ENCODE data around the gene MEIKIN.
A peak's percentile ranks its signal among the peaks of the same experiment; 100 is the strongest.
"Not testable (repeated sequence)": the region's sequence is repeated elsewhere in the genome, so short reads cannot be mapped to it uniquely, and the experiment has no call there.

Gene MEIKIN

GRCh38 chr5:131795228-131795627 is 150.2 kb downstream of the MEIKIN start:
- Mint-ChIP-seq H3K9me3 (no peaks in the 10 kb centered on the region), H3K4me3 (peak overlapping the region; percentile 97 to 99), H3K36me3 (peaks cover 15 to 17% of the 10 kb centered on the region in 2 donors), H3K4me1 (peaks cover 13 to 43% of the 10 kb centered on the region in 2 donors), H3K27me3 (no peaks in the 10 kb centered on the region), H3K27ac (peak overlapping the region; percentile 43)
- DNase-seq (no peak), ATAC-seq (replicated peaks) (no peak)

DNA sequence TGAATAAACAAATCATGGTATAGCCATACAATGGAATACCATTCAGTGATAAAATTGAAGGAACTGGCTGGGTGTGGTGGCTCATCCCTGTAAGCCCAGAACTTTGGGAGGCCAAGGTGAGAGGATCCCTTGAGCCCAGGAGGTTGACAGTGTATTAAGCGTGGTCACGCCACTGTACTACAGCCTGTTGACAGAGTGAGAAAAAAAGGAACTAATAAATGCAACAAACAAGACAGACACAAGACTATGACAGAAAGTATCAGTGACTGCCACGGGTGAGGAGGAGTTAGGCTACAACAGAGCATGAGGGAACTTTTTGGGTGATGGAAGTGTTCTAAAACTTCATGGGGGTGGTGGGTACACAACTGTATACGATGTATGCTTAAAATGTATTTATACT is 150.9 kb downstream of the MEIKIN start:
- ATAC-seq (replicated peaks) (peak in 1 of 2 donors; percentile 15), DNase-seq (no peak)
- Mint-ChIP-seq H3K9me3 (peaks cover 0 to 2% of the 10 kb centered on the region in 2 donors), H3K36me3 (peaks cover 19 to 20% of the 10 kb centered on the region in 2 donors), H3K27ac (no peak overlapping the region), H3K4me3 (peak overlapping the region; percentile 71 to 99), H3K4me1 (peaks cover 15 to 47% of the 10 kb centered on the region in 2 donors), H3K27me3 (no peaks in the 10 kb centered on the region)

GRCh38 chr5:131792896-131793295 is 152.6 kb downstream of the MEIKIN start:
- DNase-seq = no peak
- H3K36me3 Mint-ChIP-seq = peaks cover 23 to 24% of the 10 kb centered on the region in 2 donors

DNA sequence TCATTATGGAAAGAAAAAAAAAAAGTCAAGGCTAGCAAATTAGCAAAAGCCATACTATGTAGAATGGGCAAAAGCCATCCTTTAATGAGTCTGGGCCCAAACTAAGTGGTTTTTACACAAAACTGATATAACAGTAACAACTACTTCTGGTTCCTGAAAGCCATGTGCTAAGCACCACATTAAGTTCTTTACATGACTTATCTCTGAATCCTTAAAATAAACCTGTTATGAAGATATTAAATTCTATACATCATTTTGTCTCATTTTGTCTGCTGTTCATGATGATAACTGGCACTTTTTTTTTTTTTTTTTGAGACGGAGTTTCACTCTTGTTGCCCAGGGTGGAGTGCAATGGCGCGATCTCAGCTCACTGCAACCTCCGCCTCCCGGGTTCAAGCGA is 153.6 kb downstream of the MEIKIN start:
- Mint-ChIP-seq H3K9me3 (peaks cover 0 to 4% of the 10 kb centered on the region in 2 donors), H3K27me3 (no peaks in the 10 kb centered on the region), H3K4me3 (no peak overlapping the region), H3K36me3 (peaks cover 27 to 28% of the 10 kb centered on the region in 2 donors), H3K4me1 (peaks cover 27 to 63% of the 10 kb centered on the region in 2 donors), H3K27ac (no peak overlapping the region)
- no peak for DNase-seq
- no peak for ATAC-seq (replicated peaks)

More at GRCh38 chr5:131792896-131793295, 152.6 kb downstream of the MEIKIN start:
- Mint-ChIP-seq H3K4me3 (no peak overlapping the region), H3K27ac (no peak overlapping the region), H3K27me3 (no peaks in the 10 kb centered on the region), H3K4me1 (peaks cover 20 to 53% of the 10 kb centered on the region in 2 donors), H3K9me3 (peaks cover 0 to 4% of the 10 kb centered on the region in 2 donors)
- no peak for ATAC-seq (replicated peaks)

DNA sequence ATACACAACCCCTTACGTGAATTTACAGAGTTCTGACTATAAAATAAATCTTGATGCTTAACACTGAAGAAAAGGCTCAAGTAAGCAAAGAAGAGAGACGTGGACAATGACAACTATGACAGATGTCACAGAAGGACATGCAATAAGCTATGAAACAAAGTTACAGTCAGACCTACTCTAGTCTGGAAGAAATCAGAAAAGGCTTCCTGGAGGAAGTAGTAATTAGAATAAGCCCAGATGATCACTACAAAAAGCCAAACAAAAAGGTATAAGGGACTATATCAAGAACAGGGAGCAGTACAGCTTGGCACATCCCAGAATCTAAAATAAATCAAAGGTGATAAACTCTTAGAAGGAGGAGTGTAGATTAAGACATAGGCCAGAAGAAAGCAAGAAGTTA is 154.9 kb downstream of the MEIKIN start:
- peaks cover 0 to 4% of the 10 kb centered on the region in 2 donors for H3K9me3 Mint-ChIP-seq
- no peak overlapping the region for H3K4me3 Mint-ChIP-seq
- H3K27ac Mint-ChIP-seq = no peak overlapping the region
- DNase-seq (no peak), ATAC-seq (replicated peaks) (no peak)
- peaks cover 30 to 59% of the 10 kb centered on the region in 2 donors for H3K4me1 Mint-ChIP-seq
- H3K27me3 Mint-ChIP-seq = no peaks in the 10 kb centered on the region
- H3K36me3 Mint-ChIP-seq = peaks cover 24 to 27% of the 10 kb centered on the region in 2 donors

- no peaks in the 10 kb centered on the region for H3K27me3 Mint-ChIP-seq
- no peak for ATAC-seq (replicated peaks)
- no peak overlapping the region for H3K27ac Mint-ChIP-seq
- H3K36me3 Mint-ChIP-seq = peaks cover 24 to 26% of the 10 kb centered on the region in 2 donors
- H3K9me3 Mint-ChIP-seq = peaks cover 0 to 4% of the 10 kb centered on the region in 2 donors
- H3K4me1 Mint-ChIP-seq = peaks cover 27 to 51% of the 10 kb centered on the region in 2 donors
- no peak for DNase-seq
- H3K4me3 Mint-ChIP-seq = no peak overlapping the region
These were observed 155.7 kb downstream of the MEIKIN start for GRCh38 chr5:131789765-131790164.

DNA sequence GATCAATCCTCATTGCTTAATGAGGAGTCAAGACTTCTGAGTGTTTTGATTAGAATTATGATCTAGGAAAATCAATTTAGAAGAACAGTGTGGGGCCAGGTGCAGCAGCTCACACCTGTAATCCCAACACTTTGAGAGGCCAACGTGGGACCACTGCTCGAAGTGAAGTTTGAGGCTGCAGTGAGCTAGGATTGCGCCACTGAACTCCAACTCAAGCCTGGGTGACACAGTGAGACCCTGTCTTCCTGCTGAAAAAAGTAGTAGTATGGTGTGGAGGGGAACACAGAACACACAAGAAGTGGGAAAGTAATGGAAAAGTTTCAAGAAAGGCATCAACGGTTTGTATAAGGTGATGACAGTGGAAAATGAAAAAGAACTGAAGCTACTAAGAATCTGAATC is 157.7 kb downstream of the MEIKIN start:
- no peak for DNase-seq
- H3K27me3 Mint-ChIP-seq = no peaks in the 10 kb centered on the region
- no peak overlapping the region for H3K4me3 Mint-ChIP-seq
- peak overlapping the region; percentile 71 for H3K27ac Mint-ChIP-seq
- peaks cover 0 to 4% of the 10 kb centered on the region in 2 donors for H3K9me3 Mint-ChIP-seq
- no peak for ATAC-seq (replicated peaks)
- peaks cover 29% of the 10 kb centered on the region in 2 donors for H3K36me3 Mint-ChIP-seq
- peaks cover 30 to 52% of the 10 kb centered on the region in 2 donors for H3K4me1 Mint-ChIP-seq

DNA sequence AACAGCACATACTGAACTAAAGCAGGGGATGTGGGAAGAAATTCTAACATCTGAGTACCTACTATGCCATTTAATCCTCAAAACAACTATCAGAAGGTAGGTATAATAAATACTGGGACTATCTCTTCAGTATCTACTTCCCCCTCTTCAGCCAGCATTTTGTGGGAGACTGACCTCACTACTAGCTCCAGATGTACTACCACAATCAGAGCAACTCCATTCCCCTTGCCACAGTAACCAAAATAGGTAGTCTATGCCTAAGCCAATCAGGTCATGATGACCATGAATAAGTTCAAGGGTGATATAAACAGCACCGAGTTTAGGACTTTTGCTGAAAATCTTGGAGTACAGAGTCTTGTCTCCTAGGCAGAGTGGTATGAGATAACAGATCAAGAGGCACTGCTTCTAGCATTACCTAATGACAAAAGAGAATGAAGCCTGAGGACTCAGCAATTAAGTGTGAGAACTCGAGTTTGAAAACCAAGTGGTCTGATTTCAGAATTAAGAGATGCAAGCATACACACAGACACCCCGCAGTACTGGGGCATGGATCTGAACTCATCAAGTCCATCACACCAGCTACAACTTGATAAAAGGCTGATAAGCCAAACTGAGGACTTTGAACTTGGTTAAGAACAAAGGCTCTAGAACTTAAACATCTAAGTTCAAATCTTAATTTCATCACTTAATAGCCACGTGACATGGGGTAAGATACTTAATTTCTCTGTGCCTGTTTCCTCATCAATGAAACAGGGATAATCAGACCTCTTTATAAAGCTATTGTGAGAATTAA is 158.4 kb downstream of the MEIKIN start:
- Mint-ChIP-seq H3K4me1 (peaks cover 31 to 49% of the 10 kb centered on the region in 2 donors), H3K36me3 (peaks cover 31 to 35% of the 10 kb centered on the region in 2 donors), H3K4me3 (no peak overlapping the region), H3K27ac (no peak overlapping the region), H3K27me3 (no peaks in the 10 kb centered on the region), H3K9me3 (peaks cover 0 to 4% of the 10 kb centered on the region in 2 donors)
- ATAC-seq (replicated peaks) (peak in 1 of 2 donors; percentile 29), DNase-seq (no peak)

GRCh38 chr5:131786036-131786435 is 159.4 kb downstream of the MEIKIN start:
- H3K4me3 Mint-ChIP-seq = no peak overlapping the region
- ATAC-seq (replicated peaks) (no peak), DNase-seq (no peak)
- no peak overlapping the region for H3K27ac Mint-ChIP-seq
- H3K9me3 Mint-ChIP-seq = peaks cover 0 to 4% of the 10 kb centered on the region in 2 donors
- peaks cover 32 to 50% of the 10 kb centered on the region in 2 donors for H3K4me1 Mint-ChIP-seq
- H3K27me3 Mint-ChIP-seq = no peaks in the 10 kb centered on the region
- peaks cover 32 to 37% of the 10 kb centered on the region in 2 donors for H3K36me3 Mint-ChIP-seq

- no peak for DNase-seq
- no peak overlapping the region for H3K4me3 Mint-ChIP-seq
- H3K27ac Mint-ChIP-seq = no peak overlapping the region
These were observed 161.6 kb downstream of the MEIKIN start for GRCh38 chr5:131783874-131784273.

DNA sequence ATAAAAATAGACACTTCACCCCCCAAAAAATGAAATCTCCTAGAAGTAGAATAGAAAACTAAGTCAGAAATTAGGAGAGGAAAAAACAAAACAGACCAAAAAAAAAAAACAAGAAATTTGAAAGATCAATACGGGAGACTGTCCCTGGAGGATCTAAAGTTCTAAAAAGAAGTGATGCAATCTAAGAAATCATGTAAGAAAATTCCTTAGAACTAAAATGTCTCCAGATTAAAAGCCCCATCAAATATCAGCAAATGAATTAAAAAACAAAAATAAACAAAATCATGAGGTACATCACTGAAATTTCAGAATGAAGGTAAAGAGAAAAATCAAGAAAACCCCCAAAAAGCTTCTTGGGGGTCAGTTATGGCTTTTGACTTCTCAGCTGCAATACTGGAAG is 162.1 kb downstream of the MEIKIN start:
- H3K27ac Mint-ChIP-seq = no peak overlapping the region
- H3K27me3 Mint-ChIP-seq = no peaks in the 10 kb centered on the region

More at GRCh38 chr5:131783874-131784273, 161.6 kb downstream of the MEIKIN start:
- Mint-ChIP-seq H3K9me3 (no peaks in the 10 kb centered on the region), H3K27me3 (no peaks in the 10 kb centered on the region), H3K36me3 (peaks cover 27 to 31% of the 10 kb centered on the region in 2 donors), H3K4me1 (peaks cover 28 to 41% of the 10 kb centered on the region in 2 donors)
- ATAC-seq (replicated peaks) = no peak

DNA sequence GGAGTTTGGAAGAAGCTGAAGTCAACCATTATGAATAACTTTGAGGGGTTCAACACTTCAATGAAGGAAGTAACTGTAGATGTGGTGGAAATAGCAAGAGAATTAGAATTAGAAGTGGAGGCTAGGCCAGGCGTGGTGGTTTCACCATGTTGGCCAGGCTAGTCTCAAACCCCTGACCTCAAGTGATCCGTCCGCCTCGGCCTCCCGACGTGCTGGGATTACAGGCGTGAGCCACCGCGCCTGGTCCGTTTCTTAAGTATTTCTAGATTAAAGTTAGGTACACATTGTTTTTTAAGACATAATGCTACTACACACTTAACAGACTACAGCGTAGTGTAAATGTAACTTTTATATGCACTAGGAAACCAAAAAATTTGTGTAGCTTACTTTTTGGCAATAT is 162.7 kb downstream of the MEIKIN start:
- Mint-ChIP-seq H3K4me3 (no peak overlapping the region), H3K4me1 (peaks cover 28 to 43% of the 10 kb centered on the region in 2 donors), H3K27ac (no peak overlapping the region), H3K9me3 (no peaks in the 10 kb centered on the region), H3K36me3 (peaks cover 23 to 31% of the 10 kb centered on the region in 2 donors), H3K27me3 (no peaks in the 10 kb centered on the region)
- no peak for DNase-seq
- ATAC-seq (replicated peaks) = no peak

More for the DNA sequence above, 162.1 kb downstream of the MEIKIN start:
- no peak for ATAC-seq (replicated peaks)
- Mint-ChIP-seq H3K36me3 (peaks cover 27 to 31% of the 10 kb centered on the region in 2 donors), H3K4me1 (peaks cover 28 to 42% of the 10 kb centered on the region in 2 donors), H3K9me3 (no peaks in the 10 kb centered on the region), H3K4me3 (no peak overlapping the region)
- no peak for DNase-seq

DNA sequence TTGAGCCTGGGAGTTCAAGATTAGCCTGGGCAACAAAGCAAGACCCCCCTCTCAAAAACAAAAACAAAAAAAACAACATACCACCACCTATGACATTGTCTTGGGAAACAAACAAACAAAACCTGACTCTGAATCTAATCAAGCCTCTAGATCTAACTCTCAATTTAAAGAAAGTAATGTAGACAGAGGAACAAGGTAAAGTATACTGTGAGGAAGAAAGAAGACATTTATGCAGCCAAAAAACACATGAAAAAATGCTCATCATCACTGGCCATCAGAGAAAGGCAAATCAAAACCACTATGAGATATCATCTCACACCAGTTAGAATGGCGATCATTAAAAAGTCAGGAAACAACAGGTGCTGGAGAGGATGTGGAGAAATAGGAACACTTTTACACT is 167.3 kb downstream of the MEIKIN start:
- H3K27ac Mint-ChIP-seq; DNase-seq; H3K27me3 Mint-ChIP-seq; ATAC-seq (replicated peaks); H3K4me3 Mint-ChIP-seq; H3K9me3 Mint-ChIP-seq: not testable (repeated sequence)
- Mint-ChIP-seq H3K4me1 (peaks cover 18 to 35% of the 10 kb centered on the region in 2 donors), H3K36me3 (peaks cover 17 to 19% of the 10 kb centered on the region in 2 donors)

GRCh38 chr5:131776450-131776849 is 169.0 kb downstream of the MEIKIN start:
- DNase-seq = no peak
- Mint-ChIP-seq H3K27me3 (no peaks in the 10 kb centered on the region), H3K27ac (no peak overlapping the region), H3K9me3 (no peaks in the 10 kb centered on the region), H3K4me3 (no peak overlapping the region), H3K36me3 (peaks cover 5 to 10% of the 10 kb centered on the region in 2 donors), H3K4me1 (peaks cover 16 to 28% of the 10 kb centered on the region in 2 donors)
- ATAC-seq (replicated peaks) = no peak
